ENCODE measurements around the gene PSMB11.

- no peak for TF ChIP-seq CTCF (conservative IDR thresholded peaks at IDR 0.05; ENCODE audit: low read length)
- no peak for TF ChIP-seq EZH2phosphoT487 (IDR thresholded peaks at IDR 0.05; ENCODE audit: borderline replicate concordance)
These were observed 24.4 kb downstream of the PSMB11 start for GRCh38 chr14:23066368-23066767.
